T1000 (cell line): ENCODE results near the gene TNIK.

ENCODE experiments used
- DNase-seq: peaks from one replicate; lab custom pipeline; 2025; ENCODE audit warnings: mixed read lengths; lab: John Stamatoyannopoulos, UW

Gene TNIK

GRCh38 chr3:171227828-171228227 is 232.4 kb downstream of the TNIK start:
- DNase-seq, result no peak

DNA sequence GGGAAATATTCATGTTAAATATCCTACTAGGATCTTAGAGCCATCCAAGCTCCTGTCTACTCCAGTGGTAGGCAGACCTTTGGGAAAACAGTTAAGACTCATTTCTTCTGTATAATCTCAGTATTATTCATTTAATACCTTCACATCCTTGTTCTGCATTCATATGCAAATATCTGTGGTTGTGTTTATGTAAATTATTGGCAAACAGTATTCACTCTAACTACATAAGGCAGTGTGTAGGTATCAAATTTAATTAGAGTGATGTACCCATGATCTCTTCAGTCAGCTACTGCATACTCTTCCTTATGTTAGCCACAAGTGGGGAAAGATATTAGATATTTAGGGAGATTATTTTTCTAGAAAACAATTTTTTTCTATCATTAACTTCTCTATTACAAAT is 232.8 kb downstream of the TNIK start:
- DNase-seq, result no peak

- no peak for DNase-seq
These were observed 233.4 kb downstream of the TNIK start for GRCh38 chr3:171226794-171227193.

- no peak for DNase-seq
These were observed 234.5 kb downstream of the TNIK start for GRCh38 chr3:171225708-171226107.

DNA sequence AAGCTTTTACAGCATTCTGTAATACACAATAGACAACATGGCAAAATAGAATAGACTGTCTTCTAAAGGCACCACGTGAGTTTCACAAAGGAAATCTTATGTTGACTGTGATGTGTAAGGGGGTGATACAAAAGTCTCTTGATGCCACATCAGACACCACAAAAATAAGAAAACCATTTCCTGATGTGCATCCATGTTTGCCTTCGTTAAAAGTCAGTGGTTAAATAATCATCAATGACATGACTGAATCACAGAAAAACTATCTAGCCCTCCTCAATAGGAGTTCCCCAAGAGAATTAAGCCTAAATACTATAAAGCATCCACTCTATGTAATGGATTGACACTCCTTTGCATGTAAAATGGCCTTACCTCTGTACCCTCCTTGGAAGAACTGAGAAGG is 235.0 kb downstream of the TNIK start:
- DNase-seq, result no peak

DNA sequence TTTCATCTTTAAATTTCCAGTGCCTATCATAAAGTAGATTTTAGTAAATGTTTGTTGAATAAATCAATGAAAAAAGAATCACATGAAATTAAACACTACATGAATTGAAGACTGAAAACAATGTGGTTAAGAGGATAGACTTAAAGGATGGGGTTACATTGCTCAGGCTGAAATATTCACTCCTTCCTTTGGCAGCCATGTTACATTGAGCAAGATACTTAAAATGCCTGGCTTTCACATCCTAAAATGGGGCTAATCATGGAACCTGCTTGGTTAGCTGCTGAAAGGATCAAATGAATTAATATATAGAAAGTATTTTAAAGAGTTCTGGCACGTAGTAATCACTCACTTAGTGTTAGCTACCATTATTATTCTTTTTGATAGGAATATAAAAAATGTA is 236.8 kb downstream of the TNIK start:
- DNase-seq, result no peak

- no peak for DNase-seq
These were observed 237.2 kb downstream of the TNIK start for GRCh38 chr3:171222995-171223394.

DNA sequence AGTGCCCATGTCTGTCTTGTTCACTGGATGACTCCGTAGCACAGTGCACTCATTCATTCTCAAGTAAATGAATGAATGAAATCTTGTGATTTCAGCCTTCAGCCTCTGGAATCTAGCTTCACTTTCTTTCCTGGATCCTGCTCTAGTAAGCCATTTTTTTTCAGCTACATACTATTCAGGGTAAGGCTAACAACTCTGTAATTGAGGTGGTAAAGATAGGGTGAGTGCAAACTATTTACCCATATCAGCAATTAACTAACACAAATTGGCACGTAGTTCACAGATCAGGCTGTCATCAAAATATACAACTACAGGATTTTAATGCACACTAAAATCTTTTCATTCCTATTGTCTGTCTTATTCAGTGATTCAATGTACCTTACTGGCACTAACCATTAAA is 238.6 kb downstream of the TNIK start:
- no peak for DNase-seq

GRCh38 chr3:171221104-171221503 is 239.1 kb downstream of the TNIK start:
- DNase-seq, result no peak

- DNase-seq, result no peak
These were observed 240.9 kb downstream of the TNIK start for GRCh38 chr3:171219258-171219657.

DNA sequence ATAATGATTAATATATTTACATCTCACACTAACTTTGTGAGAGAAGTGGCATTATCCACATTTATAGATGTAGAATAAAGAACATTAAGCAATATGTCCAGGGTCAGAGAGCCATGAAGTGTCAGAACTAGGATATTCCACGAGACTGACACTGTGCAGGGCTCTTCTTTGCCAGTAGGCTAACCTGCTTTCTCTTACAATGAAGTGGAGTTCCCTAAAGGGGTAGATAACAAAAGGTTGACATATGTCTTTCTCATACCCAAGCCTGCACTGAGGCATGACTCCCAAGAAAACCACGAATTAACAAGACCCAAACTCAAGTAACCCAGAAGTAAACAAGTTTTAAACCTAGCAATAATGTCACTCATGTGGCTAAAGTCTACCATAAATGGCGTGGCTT is 242.1 kb downstream of the TNIK start:
- no peak for DNase-seq

- no peak for DNase-seq
These were observed 246.3 kb downstream of the TNIK start for GRCh38 chr3:171213907-171214306.

- DNase-seq, result no peak
These were observed 247.0 kb downstream of the TNIK start for GRCh38 chr3:171213178-171213577.

DNA sequence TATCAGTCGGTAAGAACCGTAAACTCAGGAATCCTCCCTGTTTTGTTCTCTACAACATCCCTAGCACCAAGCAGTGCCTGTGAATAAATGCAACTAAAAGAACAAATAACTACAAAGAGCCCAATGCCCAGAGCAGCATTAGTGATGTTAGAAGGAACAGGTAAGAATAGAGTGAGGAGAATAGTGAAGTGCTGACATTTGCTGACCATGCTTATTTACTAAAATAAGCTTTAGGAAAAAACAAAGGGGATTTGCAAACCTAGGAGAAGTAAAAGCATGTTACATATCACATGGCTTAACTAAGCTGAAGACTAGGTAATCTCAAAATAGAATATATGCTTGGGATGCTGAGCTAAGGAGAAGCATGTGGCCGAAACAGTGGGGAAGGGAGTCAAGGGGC is 247.6 kb downstream of the TNIK start:
- no peak for DNase-seq

DNA sequence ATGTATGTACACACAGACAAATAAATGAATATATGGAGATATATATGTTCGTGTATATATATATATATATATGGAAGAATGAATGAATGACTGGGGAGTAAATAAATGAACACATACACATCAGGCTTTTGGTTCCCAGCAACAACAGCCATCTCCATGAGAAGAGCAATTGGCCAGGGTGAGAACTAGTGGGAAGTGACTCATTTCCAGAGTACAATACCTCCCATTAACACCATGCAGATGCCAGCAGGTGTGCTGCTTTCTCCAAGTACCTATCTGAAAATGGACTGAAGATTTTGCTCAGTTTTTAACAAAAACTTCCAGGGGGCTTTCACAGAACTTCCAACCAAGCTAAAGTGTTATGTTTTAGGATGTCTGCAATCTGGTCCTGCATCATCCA is 253.9 kb downstream of the TNIK start:
- no peak for DNase-seq

DNA sequence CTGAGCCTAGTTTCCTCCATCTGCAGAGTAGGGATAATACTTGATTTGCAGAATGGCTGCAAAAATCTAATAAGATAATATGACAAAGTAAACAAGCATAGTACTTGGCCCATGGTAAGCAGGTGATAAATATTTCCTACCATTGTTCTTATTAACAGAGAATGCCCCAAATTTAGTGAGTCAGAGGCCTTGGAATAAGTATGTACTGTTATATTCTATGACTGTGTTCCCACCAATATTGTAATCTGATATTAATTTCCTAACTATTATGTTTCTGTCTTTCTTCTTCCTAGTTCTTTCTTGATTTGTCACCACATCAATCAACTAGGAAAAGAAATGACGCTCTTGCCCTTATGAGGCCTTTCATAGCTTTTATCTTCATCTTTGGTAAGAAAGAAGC is 255.3 kb downstream of the TNIK start:
- no peak for DNase-seq

DNA sequence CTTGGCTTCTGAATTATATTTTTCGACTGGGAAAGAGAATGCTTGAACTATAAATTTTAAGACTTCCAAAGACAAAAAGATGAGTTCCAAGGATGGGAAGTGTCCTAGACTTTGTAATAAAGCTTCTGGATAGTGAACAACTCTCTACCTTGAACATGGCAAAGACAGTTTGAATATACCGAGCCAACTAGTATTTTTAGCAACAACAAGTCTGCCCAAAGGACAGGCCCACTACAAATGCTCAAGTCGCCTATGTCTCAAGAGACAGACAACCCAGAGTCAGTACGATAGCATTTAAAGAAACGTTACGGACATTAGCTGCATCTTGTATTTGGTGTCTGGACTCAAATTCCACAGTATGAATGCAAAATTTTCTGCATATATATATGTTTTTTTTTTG is 258.4 kb downstream of the TNIK start:
- no peak for DNase-seq

- no peak for DNase-seq
These were observed 259.5 kb downstream of the TNIK start for GRCh38 chr3:171200750-171201088.

GRCh38 chr3:171200052-171200749 is 260.0 kb downstream of the TNIK start:
- DNase-seq, result no peak

DNA sequence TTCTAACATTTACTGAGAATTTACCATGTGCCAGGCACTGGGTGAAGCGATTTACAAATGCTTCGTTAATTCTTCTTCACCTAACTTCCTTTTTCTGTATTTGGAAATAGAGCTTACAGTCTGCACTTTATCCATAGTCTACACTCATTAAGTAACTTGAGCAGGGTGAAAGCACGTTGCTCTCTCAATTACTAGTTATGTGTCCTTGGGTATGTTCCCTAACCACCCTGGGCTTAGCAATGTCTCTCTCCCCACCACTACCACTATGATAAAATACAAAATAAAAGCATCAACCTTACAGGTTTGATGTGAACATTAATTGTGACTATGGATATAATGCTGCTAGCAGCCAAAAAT is 260.8 kb downstream of the TNIK start:
- no peak for DNase-seq

GRCh38 chr3:171198781-171199472 is 261.3 kb downstream of the TNIK start:
- DNase-seq, result no peak

- no peak for DNase-seq
These were observed 264.5 kb downstream of the TNIK start for GRCh38 chr3:171195686-171196085.

DNA sequence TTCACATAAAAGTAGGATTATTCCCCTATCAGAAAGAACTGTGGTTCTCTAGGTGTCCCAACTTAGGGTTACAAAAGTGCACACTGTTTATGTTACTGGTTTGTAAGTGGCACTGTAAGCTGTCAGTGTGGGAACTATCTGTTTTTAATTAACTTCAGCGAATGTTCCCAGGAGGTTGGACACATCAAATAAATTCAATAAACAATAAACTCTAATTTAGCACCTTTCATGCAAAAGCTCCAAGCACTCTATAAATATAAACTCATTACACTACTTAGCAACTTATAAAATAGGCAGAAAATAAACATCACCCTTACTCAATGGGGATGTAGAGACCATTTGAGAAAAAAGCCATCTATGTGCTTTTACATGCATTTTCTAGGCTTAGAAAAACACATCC is 265.2 kb downstream of the TNIK start:
- DNase-seq, result no peak

DNA sequence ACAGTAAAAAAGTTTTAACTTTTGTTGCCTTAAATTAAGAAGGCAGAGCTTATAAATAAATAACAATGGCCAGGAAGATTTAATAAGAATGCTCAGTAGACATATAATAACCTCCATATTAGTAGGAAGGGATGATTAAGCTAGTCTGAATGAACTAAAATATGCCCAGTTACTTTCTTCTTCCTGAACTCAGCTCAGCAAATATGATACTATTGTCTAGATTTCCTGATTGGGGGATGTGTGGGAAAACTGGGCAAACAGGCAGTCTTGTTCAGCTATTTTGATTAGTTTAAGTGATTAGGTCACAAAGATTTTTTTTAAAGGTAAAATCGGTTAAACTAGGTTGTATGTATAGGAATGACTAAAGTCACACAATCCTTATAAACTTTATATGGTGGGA is 266.5 kb downstream of the TNIK start:
- DNase-seq, result no peak
